Subcutaneous adipose tissue (tissue), 4 donors: ENCODE data around the gene PNMA1. TPM values are rescaled to one million over a fixed set of nuclear protein-coding genes. Genes with fewer than 3 reads are reported as not detected.

Experiments used
- total RNA-seq, 4 donors: library from RNA; depleted of rRNA; stranded (reverse); fragments of >200 nt; gene quantifications; one replicate each; pipeline ENCODE4 v1.1.0, GENCODE V29; 2016
- TF ChIP-seq, protein P1 (sequence below): fragments of 450-650 bp; IDR thresholded peaks from one replicate; pipeline ENCODE4 v1.5.1; 2016; ENCODE audit warnings: low read depth, mild to moderate bottlenecking, control low read depth, antibody characterized with exemption, moderate library complexity

PNMA1 gene
- total RNA-seq, 4 donors from 2014 or later, result 21.2 to 31.1 (median 23.4) TPM

DNA sequence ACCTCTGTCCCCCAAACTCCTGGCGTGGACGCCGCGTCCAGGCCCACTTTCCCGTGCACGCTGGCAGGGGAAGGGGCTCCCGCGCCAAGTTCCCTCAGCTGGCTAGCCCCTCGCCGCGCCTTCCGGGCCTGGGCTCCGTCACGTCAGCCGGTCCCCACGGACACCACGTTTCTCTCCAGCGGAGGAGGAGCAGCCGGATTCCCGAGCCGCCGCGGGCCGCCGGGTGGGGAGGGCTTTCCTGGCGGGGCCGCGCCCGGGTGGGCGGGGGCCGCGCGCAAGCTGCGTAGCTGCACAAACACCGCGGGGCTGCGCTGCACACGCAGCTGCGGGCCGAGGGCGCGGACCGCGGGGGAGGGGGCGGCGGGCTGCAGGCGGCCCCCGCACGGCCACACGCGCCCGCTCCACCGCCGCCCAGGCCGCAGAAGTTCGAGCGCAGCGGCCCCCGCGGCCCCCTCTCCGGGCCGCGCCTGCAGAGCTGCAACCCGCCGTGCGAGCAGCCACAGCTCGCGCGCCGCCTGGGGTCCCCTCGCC, 45.1 kb upstream of the PNMA1 start:
- TF ChIP-seq, protein P1, sequence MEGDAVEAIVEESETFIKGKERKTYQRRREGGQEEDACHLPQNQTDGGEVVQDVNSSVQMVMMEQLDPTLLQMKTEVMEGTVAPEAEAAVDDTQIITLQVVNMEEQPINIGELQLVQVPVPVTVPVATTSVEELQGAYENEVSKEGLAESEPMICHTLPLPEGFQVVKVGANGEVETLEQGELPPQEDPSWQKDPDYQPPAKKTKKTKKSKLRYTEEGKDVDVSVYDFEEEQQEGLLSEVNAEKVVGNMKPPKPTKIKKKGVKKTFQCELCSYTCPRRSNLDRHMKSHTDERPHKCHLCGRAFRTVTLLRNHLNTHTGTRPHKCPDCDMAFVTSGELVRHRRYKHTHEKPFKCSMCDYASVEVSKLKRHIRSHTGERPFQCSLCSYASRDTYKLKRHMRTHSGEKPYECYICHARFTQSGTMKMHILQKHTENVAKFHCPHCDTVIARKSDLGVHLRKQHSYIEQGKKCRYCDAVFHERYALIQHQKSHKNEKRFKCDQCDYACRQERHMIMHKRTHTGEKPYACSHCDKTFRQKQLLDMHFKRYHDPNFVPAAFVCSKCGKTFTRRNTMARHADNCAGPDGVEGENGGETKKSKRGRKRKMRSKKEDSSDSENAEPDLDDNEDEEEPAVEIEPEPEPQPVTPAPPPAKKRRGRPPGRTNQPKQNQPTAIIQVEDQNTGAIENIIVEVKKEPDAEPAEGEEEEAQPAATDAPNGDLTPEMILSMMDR, result no peak

DNA sequence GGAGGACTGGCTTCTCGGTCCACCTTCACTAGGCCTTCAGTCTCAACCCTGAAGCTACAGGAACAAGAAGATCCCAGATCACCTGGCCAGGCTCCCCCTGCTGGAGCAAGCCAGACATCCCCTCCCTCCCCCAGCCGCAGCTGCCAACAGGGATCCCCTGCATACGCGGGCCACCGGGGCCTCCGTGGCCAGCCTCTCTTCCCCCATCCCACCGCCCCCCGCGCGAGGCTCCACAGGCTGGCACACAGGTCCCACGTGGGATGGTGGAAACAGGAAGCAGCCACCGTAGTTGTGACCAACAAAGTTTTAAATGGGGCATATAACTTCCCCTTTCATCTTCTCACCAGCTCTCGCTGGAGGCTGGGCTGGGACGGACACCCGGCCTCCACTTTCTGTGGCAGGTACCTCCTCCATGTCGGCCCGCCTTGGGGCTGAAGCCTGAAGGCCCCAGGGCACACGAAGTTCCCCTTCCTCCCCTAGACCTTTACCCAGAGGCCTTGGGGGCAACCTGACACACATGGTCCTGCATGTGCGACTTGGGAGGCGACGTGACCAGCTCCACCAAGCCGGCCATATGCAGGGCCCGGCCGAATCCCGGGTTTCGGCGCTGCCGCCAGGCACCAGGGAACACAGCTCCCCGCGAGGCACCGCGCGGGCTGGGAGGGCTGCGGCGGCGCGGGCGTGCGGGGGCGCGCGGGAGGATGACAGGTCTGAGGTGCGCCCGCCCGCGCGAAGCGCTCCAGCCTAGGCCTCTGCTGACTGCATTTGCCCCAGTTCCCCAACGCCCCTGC, 44.4 kb upstream of the PNMA1 start:
- TF ChIP-seq, protein P1, result no peak

DNA sequence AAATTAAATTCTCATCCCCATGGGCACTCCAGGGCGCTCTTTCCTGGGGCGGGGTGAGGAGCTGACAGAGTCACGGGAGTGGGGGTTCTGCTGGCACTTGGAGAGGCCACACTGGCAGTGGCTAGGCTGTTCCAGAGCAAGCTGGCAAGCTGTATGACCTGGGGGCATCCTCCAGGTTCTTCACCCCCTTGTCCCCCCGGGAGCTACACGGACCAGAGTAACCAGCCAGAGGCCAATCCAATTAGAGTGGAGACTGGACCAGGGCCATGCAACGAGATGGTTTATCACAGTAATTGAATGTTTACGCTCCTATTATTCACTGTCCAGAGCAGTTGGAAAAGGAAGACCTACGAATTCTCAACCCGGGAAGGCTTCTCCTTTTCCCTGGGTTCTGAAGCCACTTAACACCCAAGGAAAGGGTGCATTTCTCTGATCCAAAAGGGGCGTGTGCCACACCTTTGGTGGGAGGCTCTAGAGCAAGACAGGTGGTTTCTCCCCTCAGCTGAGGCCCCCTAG, 43.8 kb upstream of the PNMA1 start:
- TF ChIP-seq, protein P1, result no peak

DNA sequence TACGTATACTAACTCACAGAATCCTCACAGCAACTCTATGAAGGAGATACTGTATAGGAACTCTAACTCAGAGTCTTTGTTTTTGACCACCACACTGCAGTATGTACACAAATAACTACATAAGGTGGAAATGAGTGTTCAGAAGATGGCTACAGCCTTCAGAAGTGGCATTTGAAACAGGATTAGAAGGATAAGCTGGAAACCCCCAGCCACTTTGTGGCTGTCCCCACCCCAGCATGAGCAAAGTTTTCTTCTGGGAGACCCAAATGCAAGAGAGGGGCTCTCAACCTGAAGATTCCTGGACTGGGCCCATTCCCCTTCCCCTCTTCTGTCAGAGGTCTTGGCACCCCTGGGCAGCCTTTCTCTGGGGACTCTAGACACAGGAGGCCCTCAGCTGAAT, 43.2 kb upstream of the PNMA1 start:
- TF ChIP-seq, protein P1, result no peak

DNA sequence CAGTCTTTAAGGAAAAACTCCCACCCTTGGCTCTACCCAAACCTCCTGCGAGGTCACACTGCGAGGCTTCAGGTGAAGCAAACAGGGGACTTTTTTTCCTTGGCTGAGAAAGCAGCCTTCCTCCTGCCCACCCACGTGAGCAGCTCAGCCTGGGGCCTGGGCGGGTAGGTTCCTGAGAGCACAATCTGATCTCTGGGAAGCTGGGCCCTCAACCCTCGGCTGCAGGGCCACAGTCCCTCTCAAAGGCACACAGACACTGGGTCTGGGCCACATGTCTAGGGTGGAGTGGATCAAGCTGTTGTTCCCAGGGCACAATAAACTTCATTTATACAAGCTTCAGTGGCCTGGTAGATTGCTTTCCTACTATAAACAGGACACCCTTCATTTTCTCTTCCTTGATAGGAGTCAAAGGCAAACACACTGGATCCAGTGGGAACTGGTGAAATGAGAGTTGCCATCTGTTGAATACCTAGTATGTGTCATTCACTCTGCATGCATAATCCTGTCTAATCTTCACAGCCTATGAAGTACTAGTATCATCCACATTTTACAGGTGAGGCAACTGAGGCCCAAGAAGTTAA, 41.3 kb upstream of the PNMA1 start:
- TF ChIP-seq, protein P1, result no peak

DNA sequence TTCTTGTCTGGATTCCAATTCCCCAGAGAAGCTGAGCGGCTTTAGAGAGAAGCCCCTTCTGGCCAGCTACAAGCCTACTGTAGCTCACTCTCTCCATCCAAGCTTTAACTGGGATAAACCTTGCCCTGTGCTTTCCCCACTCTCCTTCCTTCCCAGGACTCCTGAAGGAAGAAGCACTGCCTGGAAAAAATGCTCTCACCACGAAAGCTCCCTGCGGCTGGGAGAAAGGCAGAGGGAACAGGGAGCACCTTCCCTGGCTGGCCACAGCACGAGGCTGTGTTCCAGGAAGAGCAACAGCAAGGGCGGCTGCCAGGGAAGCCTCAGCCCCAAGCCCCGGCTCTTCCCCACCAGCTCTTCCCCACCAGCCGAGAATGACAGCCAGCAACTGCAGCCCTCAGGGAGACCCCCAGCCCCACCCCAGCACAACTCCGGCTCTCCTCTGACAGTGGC, 40.8 kb upstream of the PNMA1 start:
- TF ChIP-seq, protein P1, result no peak
